ENCODE data around the gene CAMLG.

CAMLG gene

DNA sequence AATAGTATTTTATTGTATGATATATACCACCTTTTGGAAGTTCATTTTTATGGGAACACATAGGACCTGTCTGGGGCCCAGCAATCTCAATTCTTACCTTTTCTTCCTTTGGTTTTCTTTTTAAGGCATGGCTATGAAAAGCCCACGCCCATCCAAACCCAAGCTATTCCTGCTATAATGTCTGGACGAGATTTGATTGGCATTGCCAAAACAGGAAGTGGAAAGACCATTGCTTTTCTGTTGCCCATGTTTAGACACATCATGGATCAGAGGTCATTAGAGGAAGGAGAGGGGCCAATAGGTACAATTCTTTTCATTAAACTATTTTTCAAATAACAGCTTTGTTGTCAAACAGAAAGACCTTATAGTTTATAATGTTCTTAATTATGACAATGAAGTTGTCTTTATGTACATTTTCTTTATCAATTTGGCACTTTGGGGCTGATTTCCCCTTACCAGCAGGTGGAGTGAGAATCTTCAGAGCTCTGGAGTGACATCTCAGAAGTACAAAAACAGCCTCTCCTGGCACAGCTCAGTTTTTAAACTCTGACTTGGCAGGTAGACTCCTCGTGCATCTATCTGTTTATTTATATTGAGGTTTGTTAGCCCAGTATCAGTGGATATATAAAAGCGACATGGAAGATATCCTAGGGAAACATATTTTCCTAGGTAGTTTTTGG lies 46.0 kb downstream of the CAMLG start:
- DNase-seq: peak in 2 of 6 experiments; percentile 5 to 8

DNA sequence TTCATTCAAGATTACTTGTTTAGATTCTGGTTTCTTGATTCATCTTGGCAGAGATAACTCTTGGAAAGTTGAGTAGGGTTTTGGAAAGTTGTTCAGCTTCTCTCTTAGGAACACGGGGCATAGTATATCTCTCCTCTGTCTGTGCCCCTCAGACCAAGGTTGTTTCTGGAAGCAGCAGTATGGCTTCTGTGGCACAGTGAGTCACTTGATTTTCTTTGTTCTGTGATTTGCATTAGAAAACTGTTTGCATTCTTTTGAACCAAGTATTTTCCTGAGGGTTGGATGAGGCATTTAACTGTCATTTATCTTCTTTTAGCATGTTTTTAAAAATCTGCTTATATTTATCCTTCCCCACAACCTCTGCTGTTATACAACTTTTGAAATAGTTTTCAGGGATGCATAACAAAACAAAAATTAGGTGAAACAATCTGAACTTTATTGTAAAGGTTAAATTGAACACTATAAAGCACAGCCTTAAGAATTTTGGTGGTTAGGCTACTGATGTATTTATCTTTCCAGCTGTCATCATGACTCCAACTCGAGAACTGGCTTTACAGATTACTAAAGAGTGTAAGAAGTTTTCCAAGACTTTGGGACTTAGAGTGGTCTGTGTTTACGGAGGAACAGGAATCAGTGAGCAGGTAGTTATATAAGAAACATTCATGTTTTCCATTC lies 46.7 kb downstream of the CAMLG start:
- DNase-seq: no peak

- DNase-seq: no peak
Observed at GRCh38 chr5:134787692-134788091, 49.3 kb downstream of the CAMLG start.

GRCh38 chr5:134791580-134791979 lies 53.2 kb downstream of the CAMLG start:
- no peak for DNase-seq

- no peak for DNase-seq
Observed at GRCh38 chr5:134792286-134792685, 53.9 kb downstream of the CAMLG start.

DNA sequence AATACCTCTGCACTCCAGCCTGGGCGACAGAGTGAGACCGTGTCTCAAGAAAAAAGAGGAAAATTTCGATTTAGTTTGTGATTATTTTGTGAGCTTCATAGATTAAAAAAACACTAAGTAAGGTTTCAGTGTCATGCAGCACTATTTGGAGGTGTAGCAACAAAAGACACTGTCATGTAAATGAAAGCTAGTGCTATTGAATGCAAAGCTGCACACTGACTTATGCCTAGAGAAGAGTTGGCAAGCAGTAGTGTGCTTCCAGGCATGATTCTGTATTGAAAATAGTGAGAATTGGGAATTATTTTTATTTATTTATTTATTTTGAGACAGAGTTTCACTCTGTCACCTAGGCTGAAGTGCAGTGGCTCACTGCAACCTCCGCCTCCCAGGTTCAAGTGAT lies 54.8 kb downstream of the CAMLG start:
- DNase-seq: no peak

DNA sequence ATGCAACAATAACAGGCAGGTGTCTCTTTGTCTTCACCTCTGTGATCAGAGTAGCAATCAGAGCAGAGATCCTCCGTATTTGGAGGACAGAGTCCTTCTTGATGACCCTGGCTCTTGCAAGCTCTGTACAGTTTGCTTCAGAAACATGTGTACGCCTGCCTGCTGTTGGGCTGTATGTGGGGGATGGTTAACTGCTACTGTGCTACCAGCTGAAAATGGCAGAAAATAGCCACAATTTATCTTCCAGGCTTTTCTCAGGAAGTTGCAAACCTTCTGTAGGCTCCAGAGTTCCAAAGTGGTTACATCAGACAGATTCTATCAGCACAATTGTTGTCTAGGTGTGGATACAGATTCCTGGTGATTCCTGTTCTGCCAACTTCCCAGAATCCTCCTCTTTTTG lies 55.7 kb downstream of the CAMLG start:
- DNase-seq: no peak

- DNase-seq: no peak
Observed at GRCh38 chr5:134794819-134795218, 56.5 kb downstream of the CAMLG start.

DNA sequence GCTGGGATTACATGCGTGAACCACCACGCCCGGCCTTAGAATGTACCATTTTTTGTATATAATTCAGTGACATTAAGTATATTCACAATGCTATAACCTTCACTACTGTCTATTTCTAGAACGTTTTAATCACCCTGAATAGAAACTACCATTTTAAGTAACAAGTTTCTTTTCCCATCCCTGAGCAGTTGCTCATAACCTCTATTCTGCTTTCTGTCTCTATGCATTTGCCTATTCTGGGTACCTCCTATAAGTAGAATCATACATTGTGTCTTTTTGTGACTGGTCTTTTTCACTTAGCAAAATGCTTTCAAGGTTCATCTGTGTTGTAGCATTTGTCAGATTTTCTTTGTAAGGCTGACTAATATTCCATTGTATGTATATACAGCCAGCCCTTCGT lies 60.1 kb downstream of the CAMLG start:
- DNase-seq: no peak

Data from stimulated activated naive CD4-positive, alpha-beta T cell (primary cell).